Chondrocyte (in vitro differentiated cells): ENCODE measurements around the gene HSD3B2. TPM values are rescaled to one million over a fixed set of nuclear protein-coding genes. Genes with fewer than 3 reads are reported as not detected.

Experiments used
- DNase-seq: peaks from one replicate; pipeline ENCODE4 v3.0.0; 2021; ENCODE audit warnings: mixed read lengths, low spot score
- H3K27ac Mint-ChIP-seq: one replicate; pipeline ENCODE4 v1.8.0; 2021; ENCODE audit warnings: mild to moderate bottlenecking, moderate library complexity, mixed read lengths; ENCODE audit not compliant: unreplicated experiment
- H3K27me3 Mint-ChIP-seq: 2 replicates; pipeline ENCODE4 v1.8.0; 2021; ENCODE audit warnings: low read depth, mixed read lengths
- H3K36me3 Mint-ChIP-seq: 2 replicates; pipeline ENCODE4 v1.8.0; 2021; ENCODE audit warnings: low read depth, mixed read lengths
- H3K4me1 Mint-ChIP-seq: 2 replicates; pipeline ENCODE4 v1.8.0; 2021; ENCODE audit warnings: low read depth, mild to moderate bottlenecking, mixed read lengths
- H3K4me3 Mint-ChIP-seq: one replicate; pipeline ENCODE4 v1.8.0; 2021; ENCODE audit warnings: mild to moderate bottlenecking, moderate library complexity, mixed read lengths; ENCODE audit not compliant: unreplicated experiment
- H3K9me3 Mint-ChIP-seq: 2 replicates; pipeline ENCODE4 v1.8.0; 2021; ENCODE audit warnings: low read depth, mixed read lengths
- total RNA-seq: library from RNA; stranded (reverse); gene quantifications from 3 replicates; pipeline ENCODE4 v1.2.1, GENCODE V29; 2021
- TF ChIP-seq, protein P1 (sequence below): fragments of 200-600 bp; sonication (generic); IDR thresholded peaks from 2 replicates; pipeline ENCODE4 v1.5.0; 2021; ENCODE audit warnings: antibody characterized with exemption, mild to moderate bottlenecking, moderate library complexity

Gene HSD3B2
- total RNA-seq, 1 donor from 2014 or later = not detected

- TF ChIP-seq, protein P1, sequence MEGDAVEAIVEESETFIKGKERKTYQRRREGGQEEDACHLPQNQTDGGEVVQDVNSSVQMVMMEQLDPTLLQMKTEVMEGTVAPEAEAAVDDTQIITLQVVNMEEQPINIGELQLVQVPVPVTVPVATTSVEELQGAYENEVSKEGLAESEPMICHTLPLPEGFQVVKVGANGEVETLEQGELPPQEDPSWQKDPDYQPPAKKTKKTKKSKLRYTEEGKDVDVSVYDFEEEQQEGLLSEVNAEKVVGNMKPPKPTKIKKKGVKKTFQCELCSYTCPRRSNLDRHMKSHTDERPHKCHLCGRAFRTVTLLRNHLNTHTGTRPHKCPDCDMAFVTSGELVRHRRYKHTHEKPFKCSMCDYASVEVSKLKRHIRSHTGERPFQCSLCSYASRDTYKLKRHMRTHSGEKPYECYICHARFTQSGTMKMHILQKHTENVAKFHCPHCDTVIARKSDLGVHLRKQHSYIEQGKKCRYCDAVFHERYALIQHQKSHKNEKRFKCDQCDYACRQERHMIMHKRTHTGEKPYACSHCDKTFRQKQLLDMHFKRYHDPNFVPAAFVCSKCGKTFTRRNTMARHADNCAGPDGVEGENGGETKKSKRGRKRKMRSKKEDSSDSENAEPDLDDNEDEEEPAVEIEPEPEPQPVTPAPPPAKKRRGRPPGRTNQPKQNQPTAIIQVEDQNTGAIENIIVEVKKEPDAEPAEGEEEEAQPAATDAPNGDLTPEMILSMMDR = peak; percentile 31
- Mint-ChIP-seq H3K27ac (no peak overlapping the region), H3K36me3 (peaks cover 3% of the 10 kb centered on the region), H3K4me1 (peaks cover 11% of the 10 kb centered on the region), H3K27me3 (peaks cover 32% of the 10 kb centered on the region), H3K4me3 (no peak overlapping the region), H3K9me3 (no peaks in the 10 kb centered on the region)
- DNase-seq = no peak
Measured at GRCh38 chr1:119448127-119448511, 33.2 kb downstream of the HSD3B2 start.

DNA sequence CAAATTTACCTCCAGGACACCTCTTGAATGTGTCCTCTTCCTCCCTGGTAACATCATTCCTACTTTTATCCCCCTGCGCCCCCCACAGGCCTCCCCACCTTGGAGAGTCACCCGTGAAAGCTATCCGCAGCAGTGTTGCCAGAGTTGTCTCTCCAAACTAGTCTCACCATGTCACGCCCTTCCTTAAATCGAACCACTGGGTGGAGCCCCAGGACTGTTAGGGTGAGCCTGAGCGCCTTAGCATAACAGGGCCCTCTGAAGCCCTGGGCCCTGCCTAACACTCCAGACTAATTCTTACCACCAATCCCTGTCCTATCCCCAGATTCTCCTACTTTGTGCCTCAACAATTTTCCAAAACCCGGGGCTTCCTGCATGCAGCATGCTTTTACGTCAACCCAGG is 35.0 kb downstream of the HSD3B2 start:
- Mint-ChIP-seq H3K27me3 (peaks cover 26% of the 10 kb centered on the region), H3K4me1 (peaks cover 18% of the 10 kb centered on the region), H3K4me3 (no peak overlapping the region), H3K36me3 (peaks cover 3% of the 10 kb centered on the region), H3K9me3 (no peaks in the 10 kb centered on the region), H3K27ac (no peak overlapping the region)
- no peak for DNase-seq
- TF ChIP-seq, protein P1 = no peak

- TF ChIP-seq, protein P1 = no peak
- H3K9me3 Mint-ChIP-seq = no peaks in the 10 kb centered on the region
- H3K27me3 Mint-ChIP-seq = peaks cover 23% of the 10 kb centered on the region
- H3K4me1 Mint-ChIP-seq = peaks cover 18% of the 10 kb centered on the region
- H3K36me3 Mint-ChIP-seq = peaks cover 3% of the 10 kb centered on the region
- no peak overlapping the region for H3K27ac Mint-ChIP-seq
- DNase-seq = no peak
- no peak overlapping the region for H3K4me3 Mint-ChIP-seq
Measured at GRCh38 chr1:119451158-119451557, 36.2 kb downstream of the HSD3B2 start.

DNA sequence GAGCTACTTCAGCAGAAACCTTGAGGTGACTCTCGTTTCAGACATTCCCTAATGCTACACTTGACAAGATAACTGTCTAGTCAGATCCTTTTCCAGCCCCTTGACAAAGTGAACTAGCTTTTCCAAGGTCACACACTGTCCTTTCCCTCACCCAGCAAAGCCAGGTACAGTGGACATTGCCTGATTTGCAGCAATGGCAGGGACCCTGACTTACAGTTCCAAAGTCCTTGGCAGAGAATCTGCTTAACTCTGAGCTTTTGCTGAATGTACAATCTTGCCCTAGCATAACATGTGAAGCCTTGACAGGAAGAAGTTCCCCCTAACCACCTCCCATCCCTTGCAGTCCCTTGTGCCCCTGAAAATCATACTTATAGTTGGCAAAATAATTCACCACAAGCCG is 37.1 kb downstream of the HSD3B2 start:
- DNase-seq = no peak
- Mint-ChIP-seq H3K27me3 (peaks cover 25% of the 10 kb centered on the region), H3K4me3 (no peak overlapping the region), H3K4me1 (peaks cover 18% of the 10 kb centered on the region), H3K36me3 (peaks cover 3% of the 10 kb centered on the region), H3K9me3 (no peaks in the 10 kb centered on the region), H3K27ac (no peak overlapping the region)
- TF ChIP-seq, protein P1 = no peak

GRCh38 chr1:119453021-119453420 is 38.1 kb downstream of the HSD3B2 start:
- no peak for DNase-seq
- Mint-ChIP-seq H3K36me3 (peaks cover 3% of the 10 kb centered on the region), H3K27me3 (peaks cover 24% of the 10 kb centered on the region), H3K4me1 (peaks cover 18% of the 10 kb centered on the region), H3K4me3 (no peak overlapping the region), H3K9me3 (no peaks in the 10 kb centered on the region), H3K27ac (peak overlapping the region; percentile 5)
- TF ChIP-seq, protein P1 = no peak
